GM19395 (cell line): ENCODE data around the gene MRPL33.

ENCODE experiments used
- ATAC-seq: cut with Tn5 transposase; IDR thresholded peaks from one replicate; pipeline ENCODE4 v1.9.1; 2021; ENCODE audit warnings: mild to moderate bottlenecking, moderate library complexity; ENCODE audit not compliant: unreplicated experiment

The MRPL33 gene

DNA sequence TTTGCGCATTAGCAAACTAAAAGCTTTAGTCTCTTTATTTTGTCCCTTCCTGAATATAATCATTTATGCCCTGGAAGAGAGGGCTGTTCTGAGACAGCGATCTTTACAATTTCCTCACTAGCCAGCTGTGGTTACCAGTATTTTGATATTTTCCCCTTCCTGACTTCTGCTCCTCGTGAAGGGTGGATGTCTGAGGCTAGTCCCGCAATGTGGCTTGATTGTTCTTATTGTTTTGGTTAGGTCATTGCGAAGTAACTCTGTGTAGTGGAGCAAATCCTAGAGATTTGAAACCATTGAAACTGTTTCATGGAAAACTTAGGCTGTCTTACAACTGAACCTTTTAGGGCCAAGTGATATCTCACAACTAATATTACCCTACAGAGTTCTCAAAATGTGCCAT lies 2.4 kb downstream of the MRPL33 start:
- ATAC-seq: no peak

DNA sequence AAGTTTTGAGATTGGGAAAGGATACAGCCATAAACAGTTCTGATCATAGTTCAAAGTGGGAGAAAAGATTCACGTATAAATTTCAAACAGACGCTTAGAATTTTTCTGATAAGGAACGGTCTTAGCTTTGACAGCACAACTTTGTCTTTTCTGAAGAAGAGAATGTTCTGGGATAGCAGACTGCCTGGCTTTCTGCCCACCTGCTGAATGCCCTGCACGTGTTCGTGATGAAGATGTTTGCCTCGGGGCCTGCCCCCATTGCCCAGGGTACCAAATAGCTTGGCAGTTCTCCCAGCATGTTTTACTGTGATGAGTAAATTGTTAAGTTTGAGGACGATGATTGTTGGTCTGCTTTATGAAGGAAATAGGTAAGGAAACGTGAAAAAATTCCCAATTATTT lies 4.6 kb downstream of the MRPL33 start:
- no peak for ATAC-seq

DNA sequence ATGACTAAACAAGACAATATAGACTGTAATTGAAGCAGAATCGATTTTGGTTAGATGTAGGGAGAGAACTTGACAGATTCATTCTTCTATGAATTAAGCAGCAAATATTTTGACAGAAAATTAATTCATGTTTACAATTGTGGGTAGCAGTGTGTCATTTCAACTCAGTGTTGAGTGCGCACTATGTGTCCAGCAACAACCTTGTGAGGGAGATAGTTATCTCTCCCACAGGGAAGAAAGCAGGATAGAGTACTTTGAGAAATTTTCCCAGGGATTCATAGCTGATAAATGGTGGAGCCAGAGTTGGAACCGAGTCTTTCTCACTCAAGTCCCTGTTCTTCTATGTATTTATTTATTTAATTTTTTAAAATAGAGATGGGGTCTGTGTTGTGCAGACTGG lies 5.2 kb downstream of the MRPL33 start:
- no peak for ATAC-seq

DNA sequence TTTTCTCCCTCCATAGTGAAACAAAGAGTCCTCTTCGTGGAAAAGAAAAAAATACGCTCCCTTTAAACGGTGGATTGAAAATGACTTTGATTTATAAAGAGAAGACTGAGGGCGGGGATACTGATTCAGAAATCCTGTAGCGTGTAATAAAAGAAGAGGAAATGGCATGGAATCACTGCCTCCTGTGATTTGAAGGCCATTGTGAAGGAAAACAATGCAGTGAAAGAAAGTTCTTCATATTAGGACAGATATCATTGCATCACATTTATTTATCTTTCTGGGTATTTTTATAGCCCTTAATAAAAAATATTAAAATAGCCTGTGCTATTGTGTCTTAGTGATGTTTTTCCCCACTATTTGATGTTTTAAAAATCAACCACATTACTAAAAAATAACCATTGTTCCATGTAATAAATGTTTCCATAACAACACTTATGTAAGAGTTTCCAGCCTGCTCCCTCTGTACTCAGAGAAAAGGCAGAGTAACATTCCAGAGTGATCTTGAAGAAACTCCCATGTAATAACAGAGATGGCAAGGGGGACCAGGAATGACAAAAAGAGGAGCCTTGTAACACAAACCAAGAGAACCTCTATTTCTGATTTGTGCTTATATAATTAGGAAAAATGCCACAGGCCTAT lies 8.0 kb downstream of the MRPL33 start:
- ATAC-seq: no peak

DNA sequence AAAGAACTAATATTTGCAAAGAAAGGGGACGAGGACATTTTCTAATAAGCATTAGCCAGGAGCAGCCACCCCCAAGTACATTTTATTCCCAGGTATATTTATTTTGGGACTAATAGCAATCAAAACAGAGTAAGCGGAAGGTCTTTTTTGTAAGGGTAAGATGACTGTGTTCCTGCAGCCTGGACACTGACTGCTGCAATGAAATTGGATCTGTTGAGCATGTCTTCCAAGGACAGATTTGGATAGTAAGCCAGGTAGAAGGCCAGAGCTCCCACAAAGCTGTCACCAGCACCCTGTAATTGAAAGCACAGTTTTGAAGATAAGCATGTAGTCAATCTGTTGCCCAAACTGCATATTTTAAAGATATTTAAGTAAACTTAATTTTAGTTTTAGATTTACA lies 10.0 kb downstream of the MRPL33 start:
- ATAC-seq: no peak

DNA sequence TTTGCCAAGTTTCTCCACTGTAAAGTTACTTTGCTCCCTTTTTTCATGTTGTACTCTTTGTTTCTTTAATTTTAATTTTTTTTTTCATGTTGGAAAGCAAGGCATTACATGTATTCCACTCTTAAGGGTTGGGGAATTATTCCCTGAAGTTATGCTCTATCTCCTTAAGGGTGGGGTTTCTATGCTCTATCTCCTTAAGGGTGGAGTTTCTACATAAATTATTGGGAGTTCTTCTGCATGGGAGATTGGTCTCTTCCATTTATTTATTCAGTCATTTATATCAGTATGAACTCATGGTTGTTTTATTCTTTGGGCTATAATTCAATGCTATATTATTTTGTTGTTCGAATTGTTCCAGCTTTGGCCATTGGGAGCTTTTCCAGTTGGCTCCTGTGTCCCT lies 11.2 kb downstream of the MRPL33 start:
- ATAC-seq: no peak

DNA sequence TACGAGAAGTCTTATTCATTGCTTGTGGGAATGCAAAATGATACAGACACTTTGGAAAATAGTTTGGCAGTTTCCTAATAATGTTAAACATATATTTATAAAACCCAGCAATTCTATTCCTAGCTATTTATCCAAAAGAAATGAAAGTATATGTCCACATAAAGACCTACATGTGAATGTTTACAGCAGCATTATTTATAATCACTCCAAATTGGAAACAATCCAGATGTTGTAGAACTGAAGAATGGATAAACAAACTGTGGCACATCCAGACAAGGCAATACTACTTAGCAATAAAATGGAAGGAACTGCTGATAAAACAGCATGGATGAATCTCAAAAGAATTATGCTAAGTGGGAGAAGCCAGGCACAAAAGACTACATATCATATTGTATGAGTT lies 19.3 kb downstream of the MRPL33 start:
- ATAC-seq: no peak

DNA sequence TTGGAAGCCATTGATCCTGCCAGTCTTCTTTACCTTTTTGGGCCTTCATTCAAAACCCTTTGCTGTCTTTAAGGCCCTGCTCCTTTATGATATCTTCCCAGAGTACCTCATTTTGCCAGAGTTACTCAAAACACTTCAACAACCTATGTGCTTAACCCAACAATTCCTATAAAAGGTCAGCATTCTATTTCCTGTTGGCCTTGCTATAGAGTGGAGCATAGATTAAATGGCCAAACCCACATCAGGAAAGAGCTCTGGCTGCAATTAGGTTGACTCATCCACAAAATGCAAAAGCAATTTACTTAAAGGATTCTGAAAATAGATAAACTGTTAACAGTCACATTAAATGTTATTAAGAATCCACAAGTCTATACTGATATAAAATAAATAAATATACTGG lies 21.2 kb downstream of the MRPL33 start:
- no peak for ATAC-seq

DNA sequence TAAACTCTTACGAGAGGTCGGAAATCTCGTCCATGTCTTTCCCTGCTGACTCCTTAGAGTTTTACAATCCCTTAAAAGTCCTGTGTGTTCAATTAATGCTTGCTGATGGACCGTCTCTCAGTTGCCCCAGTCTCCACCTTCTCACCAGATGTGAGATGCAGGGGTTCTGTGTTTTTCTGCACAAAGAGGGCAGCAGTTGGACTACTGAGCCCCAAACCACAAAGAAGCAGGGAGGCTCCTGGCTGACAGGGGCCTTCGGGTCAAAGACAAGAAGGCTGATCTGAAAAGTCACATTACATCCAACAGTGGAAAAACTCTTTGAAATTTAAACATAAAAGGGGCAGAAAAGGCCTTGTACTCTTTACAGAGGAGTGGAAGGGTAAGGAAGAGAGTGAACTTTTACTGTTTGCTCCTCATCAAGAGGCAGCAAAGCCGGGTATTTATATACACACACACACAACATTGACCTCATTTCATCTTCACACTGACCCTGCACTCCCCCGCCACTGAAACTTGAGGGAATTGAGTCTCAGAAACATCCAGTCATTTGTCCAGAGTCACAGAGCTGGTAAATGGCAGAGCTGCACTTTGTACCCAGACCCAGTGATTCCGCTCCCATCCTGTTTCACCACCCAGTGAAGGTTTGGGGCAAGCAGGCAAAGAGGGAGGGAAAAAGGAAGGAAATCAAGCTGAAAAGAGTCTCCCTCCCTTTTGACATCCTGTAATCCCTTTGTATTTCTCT lies 23.7 kb downstream of the MRPL33 start:
- ATAC-seq: no peak

DNA sequence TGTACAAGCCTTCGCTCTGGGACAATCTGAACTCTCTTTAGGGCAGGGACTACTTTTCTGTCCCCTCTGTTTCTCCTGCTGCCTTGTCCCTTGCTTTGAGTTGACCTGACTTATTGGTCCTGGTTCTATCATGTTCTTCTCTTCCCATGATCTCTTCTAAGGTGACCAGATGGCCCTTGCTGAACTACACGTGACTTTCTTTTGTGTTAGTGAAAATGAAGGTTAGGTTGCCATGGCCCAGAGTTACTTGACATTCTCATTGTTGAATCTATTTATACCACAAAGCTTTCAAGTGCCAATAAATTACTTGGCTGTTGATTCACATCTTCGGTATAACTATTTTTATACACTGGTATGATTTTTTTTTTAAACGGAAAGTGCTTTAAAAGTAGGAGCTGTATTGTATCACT lies 24.4 kb downstream of the MRPL33 start:
- no peak for ATAC-seq

DNA sequence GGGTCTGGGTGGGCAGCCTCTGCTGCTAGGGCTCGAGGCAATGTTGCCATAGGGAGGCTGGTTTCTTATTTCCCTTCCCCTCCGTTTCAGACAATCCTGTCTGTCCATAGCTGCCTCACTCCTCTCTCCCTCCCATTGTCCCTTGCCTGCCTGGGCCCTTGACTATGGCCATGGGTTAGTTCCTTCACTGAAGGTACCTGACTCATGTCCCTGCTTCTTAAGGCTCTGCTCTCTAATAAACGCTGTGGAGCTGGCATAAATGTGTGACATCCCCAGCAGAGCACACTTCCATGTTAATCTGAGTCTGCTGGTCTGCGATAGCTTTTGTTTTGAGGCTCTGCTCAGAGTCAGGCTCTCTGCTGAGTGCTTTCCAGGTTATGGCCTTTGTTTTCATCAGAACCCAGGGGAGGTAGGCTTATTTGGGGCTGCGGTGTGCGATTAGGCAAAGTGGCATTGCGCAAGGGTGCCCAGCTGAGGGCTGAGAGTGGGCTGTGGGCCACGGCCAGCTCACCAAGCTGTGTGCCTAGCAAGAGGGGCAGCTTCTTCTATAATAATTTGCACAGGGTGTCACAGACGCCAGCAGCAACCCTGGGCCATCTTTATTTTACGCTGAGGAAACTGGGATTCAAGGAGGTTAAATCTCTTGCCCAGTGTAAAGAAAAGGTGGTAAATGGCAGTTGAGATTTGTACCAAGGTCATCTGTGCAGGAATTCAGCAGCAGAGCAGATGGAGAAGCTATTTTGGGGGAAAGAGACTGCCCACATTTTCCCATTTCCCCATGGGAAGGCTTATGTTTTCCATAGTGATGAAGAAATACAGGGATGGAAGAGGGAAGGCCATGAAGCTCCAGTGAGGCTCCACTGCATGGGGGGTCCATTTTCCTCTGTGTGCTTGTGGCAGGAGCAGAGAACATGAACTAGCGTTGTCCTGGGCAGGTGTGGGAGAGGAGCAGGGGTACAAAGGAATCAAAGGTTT lies 25.6 kb downstream of the MRPL33 start:
- ATAC-seq: no peak

DNA sequence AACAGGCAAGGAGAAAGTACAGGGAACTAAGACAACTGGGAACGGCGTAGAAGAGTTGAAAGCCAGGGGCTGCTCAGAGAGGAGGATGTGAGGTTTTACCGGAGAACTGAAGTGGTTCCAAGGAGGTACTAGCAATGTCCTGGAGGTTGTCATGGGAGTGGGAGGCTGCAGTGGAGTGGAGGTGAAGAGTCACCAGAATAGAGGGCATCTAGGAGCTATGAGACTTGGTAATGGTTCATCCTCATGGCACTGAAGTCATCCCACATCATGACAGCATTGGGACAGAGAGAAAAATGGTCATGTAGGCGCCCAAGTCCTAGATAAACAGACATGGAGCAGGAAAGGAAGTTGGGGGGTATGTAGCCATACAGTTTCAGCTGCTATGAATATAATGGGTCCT lies 26.3 kb downstream of the MRPL33 start:
- no peak for ATAC-seq

DNA sequence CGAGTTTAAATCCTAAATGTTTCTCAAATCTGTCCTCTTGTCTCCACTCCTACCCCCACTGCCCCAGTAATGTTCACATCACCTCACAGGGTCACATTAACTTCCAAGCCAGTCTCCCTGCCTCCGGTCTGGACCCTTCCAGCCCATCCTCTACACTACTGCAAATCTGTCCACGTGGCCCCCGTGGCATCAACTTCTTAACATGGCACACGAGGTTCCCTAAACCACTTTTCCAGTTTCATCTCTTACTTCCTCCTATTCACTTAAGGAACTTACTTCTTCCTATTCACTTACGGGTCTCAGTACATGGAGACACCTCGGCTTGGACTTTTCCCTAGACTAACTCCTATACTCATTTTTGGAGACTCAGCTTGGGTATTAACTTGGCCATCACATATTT lies 27.0 kb downstream of the MRPL33 start:
- ATAC-seq: no peak

DNA sequence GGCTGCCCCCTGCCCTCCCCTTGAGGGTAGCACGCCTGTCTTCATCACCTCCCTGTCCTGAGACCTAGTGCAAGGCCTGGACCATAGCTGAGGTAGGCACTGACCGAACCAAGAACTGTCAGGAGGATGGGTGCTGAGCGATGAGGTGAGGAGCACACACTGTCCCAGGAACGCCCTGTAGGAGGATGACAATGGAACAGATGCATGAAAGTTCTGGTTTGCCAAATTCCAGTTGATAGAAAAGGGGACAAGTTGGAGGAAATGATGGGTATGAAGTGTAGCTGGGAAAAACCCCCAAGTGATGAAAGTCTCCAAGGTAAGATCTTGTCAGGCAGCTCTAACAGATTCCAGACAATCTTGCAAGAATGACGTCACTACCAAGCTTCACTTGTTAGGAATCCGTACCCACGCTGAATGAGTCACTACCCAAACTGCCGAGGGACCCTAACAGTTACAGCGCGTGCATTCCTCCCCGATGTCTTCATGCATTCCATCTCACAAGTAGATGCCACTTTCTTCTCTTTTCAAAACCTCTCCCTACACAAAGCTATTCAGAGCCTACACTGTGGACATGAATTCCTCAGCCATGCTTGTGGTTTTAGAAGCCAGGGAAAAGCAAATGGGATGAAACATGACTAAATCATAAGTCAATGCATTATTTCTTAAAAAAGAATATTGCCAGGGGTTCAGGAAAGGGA lies 27.6 kb downstream of the MRPL33 start:
- ATAC-seq: no peak

DNA sequence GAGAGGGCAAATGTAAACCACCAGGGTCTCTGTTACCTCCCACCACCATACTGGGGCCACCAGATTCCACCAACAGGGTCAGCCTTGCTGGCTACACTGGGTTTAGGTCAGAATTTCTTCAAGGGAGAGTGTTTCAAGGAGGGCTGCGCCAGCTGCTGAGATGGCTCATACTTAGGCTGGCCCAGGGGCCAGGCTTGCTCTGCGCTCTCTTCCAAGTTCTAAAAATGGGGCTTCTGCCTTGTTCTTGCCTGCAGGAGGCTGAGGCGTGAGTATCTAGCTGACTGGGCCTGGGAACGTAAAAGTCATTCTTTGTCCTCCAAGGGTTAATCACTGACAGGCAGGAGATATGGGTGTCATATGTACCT lies 28.1 kb downstream of the MRPL33 start:
- ATAC-seq: no peak

DNA sequence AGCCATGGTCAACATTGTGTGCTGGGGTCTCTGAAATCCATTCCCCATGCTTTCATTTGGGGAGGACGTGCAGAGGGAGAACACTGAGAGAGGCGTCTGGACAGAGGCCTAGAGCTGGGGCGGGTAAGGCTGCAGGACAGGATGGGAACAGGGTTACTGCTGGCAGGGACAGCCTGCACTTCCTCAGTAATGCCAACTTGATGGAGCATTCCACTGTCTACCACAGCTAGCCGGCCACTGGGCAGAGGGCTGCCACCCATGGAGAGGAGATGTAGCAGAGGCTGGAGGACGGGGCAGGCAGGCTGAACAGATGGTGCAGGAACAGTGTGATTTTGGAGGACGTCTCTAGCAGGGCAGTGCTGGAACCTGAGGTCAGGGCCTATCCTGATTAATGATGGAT lies 29.3 kb downstream of the MRPL33 start:
- ATAC-seq: no peak

DNA sequence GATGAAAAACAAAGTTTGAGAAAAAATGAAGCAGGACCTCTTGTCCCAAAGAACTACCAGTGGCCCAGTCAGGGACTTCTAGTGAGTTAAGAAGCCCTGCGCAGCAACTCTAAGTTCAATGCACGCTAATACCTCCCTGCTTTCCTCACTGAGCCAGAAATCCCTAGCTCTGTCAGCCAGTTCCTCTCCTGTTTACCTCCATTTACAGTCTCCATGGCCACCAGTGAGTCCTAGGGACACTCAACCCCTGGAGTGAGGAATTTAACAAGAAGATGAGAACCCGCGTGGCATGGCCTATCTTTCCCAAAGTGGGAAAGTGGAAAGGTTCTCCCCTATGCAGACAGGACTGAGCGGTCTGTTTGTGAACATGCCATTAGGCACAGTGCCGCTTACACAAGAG lies 31.0 kb downstream of the MRPL33 start:
- ATAC-seq: no peak

DNA sequence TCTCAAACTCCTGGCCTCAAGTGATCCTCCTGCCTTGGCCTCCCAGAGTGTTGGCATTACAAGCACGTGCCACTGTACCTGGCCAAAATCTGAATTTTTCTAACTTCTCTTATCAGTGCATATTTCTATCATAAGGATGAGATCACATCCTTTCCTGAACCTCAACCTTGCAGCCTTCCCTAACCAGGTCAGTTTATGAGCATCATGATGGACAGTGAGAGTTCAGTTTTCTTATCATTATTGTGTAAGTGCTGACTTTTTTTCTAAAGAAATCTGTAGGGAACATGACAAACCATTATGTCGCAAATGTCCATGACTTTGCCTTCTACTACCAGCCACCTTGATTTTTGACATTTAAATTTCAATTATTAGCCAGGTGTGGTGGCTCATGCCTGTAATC lies 31.5 kb downstream of the MRPL33 start:
- ATAC-seq: no peak

DNA sequence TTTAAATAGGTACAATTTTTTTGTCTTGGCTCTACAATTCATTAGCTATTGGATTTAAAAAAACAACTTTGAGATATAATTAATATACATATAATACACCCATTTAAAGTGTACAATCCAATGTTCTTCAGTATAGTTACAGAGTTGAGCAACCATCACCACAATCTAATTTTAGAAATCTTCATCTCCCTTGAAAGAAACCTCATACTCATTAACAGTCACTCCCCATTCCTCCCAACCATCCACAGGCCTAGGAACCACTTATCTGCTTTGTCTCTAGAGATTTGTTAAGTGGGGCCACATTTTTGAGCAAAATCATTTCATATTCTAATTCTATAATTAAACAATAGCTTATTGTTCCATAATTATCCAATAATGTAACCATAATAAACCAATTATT lies 32.6 kb downstream of the MRPL33 start:
- no peak for ATAC-seq

DNA sequence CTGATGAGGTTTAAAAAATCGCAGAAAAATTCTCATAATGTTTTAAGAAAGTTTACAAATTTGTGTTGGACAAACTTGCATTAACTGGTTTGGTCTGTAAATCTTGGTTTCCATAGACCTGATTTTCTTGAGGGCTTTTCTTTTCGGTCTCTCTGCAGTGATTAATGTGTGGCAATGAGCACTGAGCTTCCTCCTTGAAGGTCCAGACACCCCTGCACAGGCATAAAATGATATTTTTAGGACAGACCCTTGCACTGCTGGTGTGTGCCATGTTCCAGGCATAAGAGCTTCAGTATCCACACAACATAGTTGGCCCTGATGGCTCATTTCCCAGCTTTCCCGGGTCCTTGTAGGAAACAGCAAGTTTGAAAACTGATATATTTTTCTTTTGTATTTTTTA lies 33.7 kb downstream of the MRPL33 start:
- ATAC-seq: no peak
